ENCODE measurements around the gene SUPT20HL1.

GRCh38 chrX:24378706-24379105 lies 18.3 kb downstream of the SUPT20HL1 start:
- TF ChIP-seq, protein P1, sequence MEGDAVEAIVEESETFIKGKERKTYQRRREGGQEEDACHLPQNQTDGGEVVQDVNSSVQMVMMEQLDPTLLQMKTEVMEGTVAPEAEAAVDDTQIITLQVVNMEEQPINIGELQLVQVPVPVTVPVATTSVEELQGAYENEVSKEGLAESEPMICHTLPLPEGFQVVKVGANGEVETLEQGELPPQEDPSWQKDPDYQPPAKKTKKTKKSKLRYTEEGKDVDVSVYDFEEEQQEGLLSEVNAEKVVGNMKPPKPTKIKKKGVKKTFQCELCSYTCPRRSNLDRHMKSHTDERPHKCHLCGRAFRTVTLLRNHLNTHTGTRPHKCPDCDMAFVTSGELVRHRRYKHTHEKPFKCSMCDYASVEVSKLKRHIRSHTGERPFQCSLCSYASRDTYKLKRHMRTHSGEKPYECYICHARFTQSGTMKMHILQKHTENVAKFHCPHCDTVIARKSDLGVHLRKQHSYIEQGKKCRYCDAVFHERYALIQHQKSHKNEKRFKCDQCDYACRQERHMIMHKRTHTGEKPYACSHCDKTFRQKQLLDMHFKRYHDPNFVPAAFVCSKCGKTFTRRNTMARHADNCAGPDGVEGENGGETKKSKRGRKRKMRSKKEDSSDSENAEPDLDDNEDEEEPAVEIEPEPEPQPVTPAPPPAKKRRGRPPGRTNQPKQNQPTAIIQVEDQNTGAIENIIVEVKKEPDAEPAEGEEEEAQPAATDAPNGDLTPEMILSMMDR (IDR thresholded peaks at IDR 0.05): no peak
- TF ChIP-seq POLR2A (IDR thresholded peaks at IDR 0.05): no peak
- no peak for TF ChIP-seq POLR2AphosphoS5 (IDR thresholded peaks at IDR 0.05)
